BLaER1 treated with 17β-estradiol and CSF1 and Interleukin-3, amounts not matched to agents 10 nM and 100 nM (cell line): ENCODE data around the gene BCAS3.

Experiments
- H3K27ac ChIP-seq, 11 experiments: shearing (Covaris generic); formaldehyde crosslinking; 2 replicates each; pipeline ENCODE4 v1.8.1; 2022
- H3K27me3 ChIP-seq, 11 experiments: shearing (Covaris generic); formaldehyde crosslinking; 2 replicates each; pipeline ENCODE4 v1.8.1; 2022
- H3K36me3 ChIP-seq, 11 experiments: shearing (Covaris generic); formaldehyde crosslinking; 2 replicates each; pipeline ENCODE4 v1.8.1; 2022
- H3K4me1 ChIP-seq, 10 experiments: shearing (Covaris generic); formaldehyde crosslinking; 2 replicates each; pipeline ENCODE4 v1.8.1; 2022
- H3K4me2 ChIP-seq, 11 experiments: shearing (Covaris generic); formaldehyde crosslinking; 2 replicates each; pipeline ENCODE4 v1.8.1; 2022
- H3K4me3 ChIP-seq, 10 experiments: shearing (Covaris generic); formaldehyde crosslinking; 2 replicates each; pipeline ENCODE4 v1.8.1; 2022
- H3K9ac ChIP-seq, 11 experiments: shearing (Covaris generic); formaldehyde crosslinking; 2 replicates each; pipeline ENCODE4 v1.8.1; 2022
- H3K9me3 ChIP-seq, 11 experiments: shearing (Covaris generic); formaldehyde crosslinking; replicated peaks in 1 of 11; 2 replicates each; pipeline ENCODE4 v1.8.1; 2022
- H4K20me1 ChIP-seq, 11 experiments: shearing (Covaris generic); formaldehyde crosslinking; 2 replicates each; pipeline ENCODE4 v1.8.1; 2022
- Cebpa-rat ChIP-seq, 11 experiments: shearing (Covaris generic); IDR thresholded peaks; 2 replicates each; pipeline ENCODE4 v1.8.1; 2022

Gene BCAS3

DNA sequence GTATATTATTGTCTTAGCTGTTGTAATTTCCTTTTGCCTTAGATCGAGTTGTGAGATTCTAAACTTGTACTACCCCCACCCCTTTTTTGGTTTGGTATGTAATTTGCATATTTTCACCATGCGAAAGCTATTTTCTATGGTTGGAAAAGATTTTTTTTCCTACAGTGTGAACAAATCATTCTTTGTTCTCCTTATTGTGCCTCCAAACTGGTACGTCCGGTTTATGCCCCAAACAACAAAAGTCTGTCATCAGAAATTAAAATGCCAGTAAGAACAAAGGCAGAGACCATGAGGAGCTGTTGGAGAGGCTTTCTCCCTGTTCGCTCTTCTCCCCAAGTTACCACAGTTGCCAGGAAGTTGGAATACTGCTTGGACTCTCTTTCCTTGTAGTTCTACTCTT is 66.1 kb downstream of the BCAS3 start:
- TF ChIP-seq Cebpa-rat (IDR thresholded peaks at IDR 0.05) = no peak
- H3K4me1 ChIP-seq = no peaks in the 10 kb centered on the region
- no peak overlapping the region for H3K4me3 ChIP-seq
- no peaks in the 10 kb centered on the region for H4K20me1 ChIP-seq
- no peaks in the 10 kb centered on the region for H3K27me3 ChIP-seq
- no peak overlapping the region for H3K9ac ChIP-seq
- H3K27ac ChIP-seq = no peak overlapping the region
- H3K9me3 ChIP-seq = no peaks in the 10 kb centered on the region
- no peaks in the 10 kb centered on the region for H3K36me3 ChIP-seq
- H3K4me2 ChIP-seq = no peak overlapping the region

- H3K4me3 ChIP-seq = no peak overlapping the region
- no peaks in the 10 kb centered on the region for H3K4me1 ChIP-seq
- no peak overlapping the region for H3K9ac ChIP-seq
- no peak overlapping the region for H3K27ac ChIP-seq
- no peak overlapping the region for H3K4me2 ChIP-seq
- H4K20me1 ChIP-seq = no peaks in the 10 kb centered on the region
- H3K9me3 ChIP-seq = no peaks in the 10 kb centered on the region
- no peaks in the 10 kb centered on the region for H3K27me3 ChIP-seq
- no peaks in the 10 kb centered on the region for H3K36me3 ChIP-seq
- TF ChIP-seq Cebpa-rat (IDR thresholded peaks at IDR 0.05) = no peak
These were observed 66.8 kb downstream of the BCAS3 start for GRCh38 chr17:60744355-60744966.

GRCh38 chr17:60745544-60745943 is 67.9 kb downstream of the BCAS3 start:
- no peaks in the 10 kb centered on the region for H3K36me3 ChIP-seq
- no peak for TF ChIP-seq Cebpa-rat (IDR thresholded peaks at IDR 0.05)

GRCh38 chr17:60747069-60747808 is 69.6 kb downstream of the BCAS3 start:
- no peaks in the 10 kb centered on the region for H3K36me3 ChIP-seq
- peaks cover 0 to 4% (median 0%) of the 10 kb centered on the region in 11 experiments; a peak in 2 of 22 replicates for H3K9me3 ChIP-seq
- no peak for TF ChIP-seq Cebpa-rat (IDR thresholded peaks at IDR 0.05)
- H3K9ac ChIP-seq = no peak overlapping the region
- H3K4me2 ChIP-seq = no peak overlapping the region
- no peak overlapping the region for H3K4me3 ChIP-seq
- no peaks in the 10 kb centered on the region; a peak in 1 of 22 replicates for H4K20me1 ChIP-seq
- H3K27me3 ChIP-seq = no peaks in the 10 kb centered on the region
- H3K4me1 ChIP-seq = peaks cover 0 to 10% (median 0%) of the 10 kb centered on the region in 10 experiments; a peak in 3 of 20 replicates
- no peak overlapping the region for H3K27ac ChIP-seq

More at GRCh38 chr17:60745544-60745943, 67.9 kb downstream of the BCAS3 start:
- H3K4me3 ChIP-seq = no peak overlapping the region
- H4K20me1 ChIP-seq = no peaks in the 10 kb centered on the region; a peak in 1 of 22 replicates
- H3K9me3 ChIP-seq = peaks cover 0 to 2% (median 0%) of the 10 kb centered on the region in 11 experiments; a peak in 2 of 22 replicates
- H3K27me3 ChIP-seq = no peaks in the 10 kb centered on the region
- no peak overlapping the region for H3K27ac ChIP-seq
- peaks cover 0 to 4% (median 0%) of the 10 kb centered on the region in 10 experiments; a peak in 3 of 20 replicates for H3K4me1 ChIP-seq
- no peak overlapping the region for H3K9ac ChIP-seq
- no peak overlapping the region for H3K4me2 ChIP-seq

DNA sequence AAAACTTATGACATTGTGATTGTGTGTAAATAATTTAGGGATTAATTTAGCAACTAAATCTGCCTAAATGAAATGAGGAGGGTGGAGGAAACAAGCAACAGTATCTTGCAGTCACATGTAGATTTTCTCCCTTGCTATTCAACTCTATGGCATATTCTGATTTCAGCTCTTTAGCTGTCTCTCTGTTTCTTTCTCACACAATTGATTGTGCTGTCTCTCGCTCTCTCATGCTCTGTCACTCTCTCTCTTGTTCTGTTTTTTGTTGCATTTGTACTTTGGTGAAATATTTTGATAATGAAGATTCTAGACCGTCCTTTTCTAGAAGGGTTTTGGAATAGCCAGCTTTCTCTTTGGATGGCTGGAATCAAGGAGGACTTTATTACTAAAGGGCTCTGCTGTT is 70.6 kb downstream of the BCAS3 start:
- Histone ChIP-seq H3K4me2 (no peak overlapping the region), H3K4me1 (peaks cover 0 to 10% (median 0%) of the 10 kb centered on the region in 10 experiments; a peak in 3 of 20 replicates), H3K27me3 (no peaks in the 10 kb centered on the region), H3K9ac (no peak overlapping the region), H3K27ac (no peak overlapping the region), H3K4me3 (no peak overlapping the region), H3K36me3 (no peaks in the 10 kb centered on the region), H4K20me1 (no peaks in the 10 kb centered on the region; a peak in 1 of 22 replicates), H3K9me3 (peaks cover 0 to 4% (median 0%) of the 10 kb centered on the region in 11 experiments; a peak in 2 of 22 replicates)
- TF ChIP-seq Cebpa-rat (IDR thresholded peaks at IDR 0.05) = no peak

DNA sequence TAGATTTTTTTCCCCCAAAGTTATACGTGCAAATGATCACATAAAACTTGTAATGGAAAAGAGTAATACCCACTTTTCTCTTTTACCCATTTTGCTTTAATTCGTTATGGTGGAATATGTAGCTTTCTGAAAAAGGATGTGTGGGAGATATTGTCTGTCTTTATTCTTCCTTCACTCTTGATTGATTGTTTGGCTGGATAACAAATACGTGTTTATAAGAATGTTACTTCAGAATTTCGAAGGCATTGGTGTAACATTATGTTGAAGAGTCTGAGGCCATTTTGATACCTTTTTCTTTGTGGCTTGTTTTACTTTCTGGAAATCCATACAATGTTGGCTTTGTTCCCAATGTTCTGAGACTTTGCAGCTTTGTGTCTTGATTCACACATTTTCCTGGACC is 71.4 kb downstream of the BCAS3 start:
- Histone ChIP-seq H3K4me3 (no peak overlapping the region), H3K9ac (no peak overlapping the region), H3K36me3 (no peaks in the 10 kb centered on the region), H4K20me1 (no peaks in the 10 kb centered on the region; a peak in 1 of 22 replicates), H3K27ac (no peak overlapping the region), H3K27me3 (no peaks in the 10 kb centered on the region), H3K9me3 (peaks cover 0 to 4% (median 0%) of the 10 kb centered on the region in 11 experiments; a peak in 2 of 22 replicates), H3K4me1 (peaks cover 0 to 10% (median 0%) of the 10 kb centered on the region in 10 experiments; a peak in 3 of 20 replicates), H3K4me2 (no peak overlapping the region)
- TF ChIP-seq Cebpa-rat (IDR thresholded peaks at IDR 0.05) = no peak

GRCh38 chr17:60749708-60750107 is 72.1 kb downstream of the BCAS3 start:
- no peak overlapping the region for H3K9ac ChIP-seq
- H3K4me3 ChIP-seq = no peak overlapping the region
- H3K4me2 ChIP-seq = no peak overlapping the region
- no peaks in the 10 kb centered on the region; a peak in 1 of 22 replicates for H4K20me1 ChIP-seq
- no peaks in the 10 kb centered on the region for H3K27me3 ChIP-seq
- no peaks in the 10 kb centered on the region for H3K36me3 ChIP-seq
- no peak for TF ChIP-seq Cebpa-rat (IDR thresholded peaks at IDR 0.05)
- no peak overlapping the region for H3K27ac ChIP-seq
- H3K9me3 ChIP-seq = peaks cover 0 to 4% (median 0%) of the 10 kb centered on the region in 11 experiments; a peak in 2 of 22 replicates
- peaks cover 0 to 10% (median 0%) of the 10 kb centered on the region in 10 experiments; a peak in 3 of 20 replicates for H3K4me1 ChIP-seq

DNA sequence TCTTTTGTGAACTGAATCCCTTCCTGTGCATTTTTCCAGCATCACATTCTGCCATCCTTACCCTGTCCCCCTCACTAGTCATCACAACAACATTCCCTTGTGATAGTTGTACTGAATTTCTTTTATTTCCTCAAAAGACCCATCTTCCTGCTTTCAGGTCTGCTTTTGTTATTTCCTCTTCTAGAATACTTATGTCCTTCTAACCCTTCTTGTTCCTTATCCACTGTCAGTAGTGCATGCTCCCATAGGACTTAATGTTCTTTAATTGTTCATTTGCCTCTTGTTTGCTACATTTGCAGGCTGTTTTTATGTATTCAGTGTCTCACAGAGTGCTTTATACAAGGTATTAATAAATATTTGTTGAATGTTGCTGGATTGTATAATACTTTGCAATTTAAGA is 73.0 kb downstream of the BCAS3 start:
- peaks cover 0 to 10% (median 0%) of the 10 kb centered on the region in 10 experiments; a peak in 3 of 20 replicates for H3K4me1 ChIP-seq
- H3K9ac ChIP-seq = no peak overlapping the region
- H3K27ac ChIP-seq = no peak overlapping the region
- peaks cover 0 to 4% (median 0%) of the 10 kb centered on the region in 11 experiments; a peak in 2 of 22 replicates for H3K9me3 ChIP-seq
- peak overlapping the region in 1 of 11 experiments; percentile 40; a peak in 2 of 22 replicates for H3K4me2 ChIP-seq
- H3K36me3 ChIP-seq = no peaks in the 10 kb centered on the region
- TF ChIP-seq Cebpa-rat (IDR thresholded peaks at IDR 0.05) = no peak
- no peaks in the 10 kb centered on the region for H3K27me3 ChIP-seq
- no peaks in the 10 kb centered on the region; a peak in 1 of 22 replicates for H4K20me1 ChIP-seq
- no peak overlapping the region for H3K4me3 ChIP-seq

DNA sequence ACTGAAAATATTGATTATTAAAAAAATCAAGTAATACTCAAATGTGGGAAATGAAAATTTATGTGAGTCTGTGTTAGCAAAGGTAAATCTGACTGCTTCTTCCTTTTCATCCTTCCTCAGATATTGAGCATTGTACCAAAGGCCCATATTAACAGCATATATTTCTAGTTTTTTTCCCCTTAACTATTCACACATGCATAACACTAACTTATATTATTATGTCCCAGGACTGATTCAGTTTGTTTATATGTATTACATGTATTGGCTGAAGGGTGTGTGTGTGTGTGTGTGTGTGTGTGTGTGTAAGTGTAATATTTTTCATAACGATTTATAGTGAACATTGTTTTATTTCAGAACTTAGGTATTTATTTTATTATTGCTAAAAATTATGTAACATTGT is 74.2 kb downstream of the BCAS3 start:
- Histone ChIP-seq H4K20me1 (no peaks in the 10 kb centered on the region; a peak in 1 of 22 replicates), H3K4me1 (peaks cover 0 to 10% (median 0%) of the 10 kb centered on the region in 10 experiments; a peak in 3 of 20 replicates)
- TF ChIP-seq Cebpa-rat (IDR thresholded peaks at IDR 0.05) = no peak

More for the DNA sequence above, 74.2 kb downstream of the BCAS3 start:
- no peak overlapping the region for H3K4me3 ChIP-seq
- no peak overlapping the region for H3K27ac ChIP-seq
- H3K4me2 ChIP-seq = no peak overlapping the region
- no peaks in the 10 kb centered on the region for H3K36me3 ChIP-seq
- peaks cover 0 to 4% (median 0%) of the 10 kb centered on the region in 11 experiments; a peak in 2 of 22 replicates for H3K9me3 ChIP-seq
- no peak overlapping the region for H3K9ac ChIP-seq
- H3K27me3 ChIP-seq = no peaks in the 10 kb centered on the region
